ENCODE results near the gene PLEKHM3.

Gene PLEKHM3

GRCh38 chr2:207812058-207812725, 213.1 kb downstream of the PLEKHM3 start:
- TF ChIP-seq GATA2 (IDR thresholded peaks at IDR 0.05; ENCODE audit: low read depth, low read length) (no peak), GATA3 (IDR thresholded peaks at IDR 0.05; ENCODE audit: low read depth, low read length) (no peak)

- TF ChIP-seq GATA2 (IDR thresholded peaks at IDR 0.05; ENCODE audit: low read depth, low read length) = no peak
- no peak for TF ChIP-seq GATA3 (IDR thresholded peaks at IDR 0.05; ENCODE audit: low read depth, low read length)
Observed at GRCh38 chr2:207810200-207810788, 215.0 kb downstream of the PLEKHM3 start.

GRCh38 chr2:207808119-207808518, 217.2 kb downstream of the PLEKHM3 start:
- TF ChIP-seq GATA2 (IDR thresholded peaks at IDR 0.05; ENCODE audit: low read depth, low read length) (no peak), GATA3 (IDR thresholded peaks at IDR 0.05; ENCODE audit: low read depth, low read length) (no peak)

GRCh38 chr2:207807516-207807915, 217.8 kb downstream of the PLEKHM3 start:
- TF ChIP-seq GATA3 (IDR thresholded peaks at IDR 0.05; ENCODE audit: low read depth, low read length) (no peak), GATA2 (IDR thresholded peaks at IDR 0.05; ENCODE audit: low read depth, low read length) (no peak)

GRCh38 chr2:207805566-207806226, 219.6 kb downstream of the PLEKHM3 start:
- no peak for TF ChIP-seq GATA2 (IDR thresholded peaks at IDR 0.05; ENCODE audit: low read depth, low read length)
- no peak for TF ChIP-seq GATA3 (IDR thresholded peaks at IDR 0.05; ENCODE audit: low read depth, low read length)

GRCh38 chr2:207802650-207803049, 222.7 kb downstream of the PLEKHM3 start:
- TF ChIP-seq GATA3 (IDR thresholded peaks at IDR 0.05; ENCODE audit: low read depth, low read length) (no peak), GATA2 (IDR thresholded peaks at IDR 0.05; ENCODE audit: low read depth, low read length) (no peak)

- TF ChIP-seq GATA3 (IDR thresholded peaks at IDR 0.05; ENCODE audit: low read depth, low read length) (no peak), GATA2 (IDR thresholded peaks at IDR 0.05; ENCODE audit: low read depth, low read length) (no peak)
Observed at GRCh38 chr2:207801259-207801658, 224.1 kb downstream of the PLEKHM3 start.

- TF ChIP-seq GATA2 (IDR thresholded peaks at IDR 0.05; ENCODE audit: low read depth, low read length) (no peak), GATA3 (IDR thresholded peaks at IDR 0.05; ENCODE audit: low read depth, low read length) (no peak)
Observed at GRCh38 chr2:207796585-207797350, 228.6 kb downstream of the PLEKHM3 start.

GRCh38 chr2:207792244-207792785, 233.0 kb downstream of the PLEKHM3 start:
- TF ChIP-seq GATA2 (IDR thresholded peaks at IDR 0.05; ENCODE audit: low read depth, low read length) (no peak), GATA3 (IDR thresholded peaks at IDR 0.05; ENCODE audit: low read depth, low read length) (no peak)

GRCh38 chr2:207791579-207792243, 233.6 kb downstream of the PLEKHM3 start:
- TF ChIP-seq GATA3 (IDR thresholded peaks at IDR 0.05; ENCODE audit: low read depth, low read length) = no peak
- no peak for TF ChIP-seq GATA2 (IDR thresholded peaks at IDR 0.05; ENCODE audit: low read depth, low read length)

- TF ChIP-seq GATA3 (IDR thresholded peaks at IDR 0.05; ENCODE audit: low read depth, low read length) = no peak
- TF ChIP-seq GATA2 (IDR thresholded peaks at IDR 0.05; ENCODE audit: low read depth, low read length) = no peak
Observed at GRCh38 chr2:207790898-207791297, 234.4 kb downstream of the PLEKHM3 start.

GRCh38 chr2:207787800-207788199, 237.5 kb downstream of the PLEKHM3 start:
- TF ChIP-seq GATA2 (IDR thresholded peaks at IDR 0.05; ENCODE audit: low read depth, low read length) (no peak), GATA3 (IDR thresholded peaks at IDR 0.05; ENCODE audit: low read depth, low read length) (no peak)

- no peak for TF ChIP-seq GATA3 (IDR thresholded peaks at IDR 0.05; ENCODE audit: low read depth, low read length)
- TF ChIP-seq GATA2 (IDR thresholded peaks at IDR 0.05; ENCODE audit: low read depth, low read length) = no peak
Observed at GRCh38 chr2:207787017-207787416, 238.3 kb downstream of the PLEKHM3 start.
